ENCODE results near the gene GRAP2. TPM values are rescaled to one million over a fixed set of nuclear protein-coding genes. Genes with fewer than 3 reads are reported as not detected.

Gene GRAP2
- 0.42 TPM in 1 of 2 replicates, not detected in the other for total RNA-seq (2014; rRNA removed; shearing (Covaris generic))
- not detected in 2 replicates for polyA plus RNA-seq (2016; fragmentation: Nextera tagmentation; extraction: Ambion mirVana)
- long read RNA-seq: 0 reads

GRCh38 chr22:39900306-39901227 is at the start of gene GRAP2:
Gene GRAP2, plus strand, starts transcription at chr22:39901084. Its CDS starts 46,023 bp downstream, at chr22:39947107.
- Histone ChIP-seq H3K9me2 (ENCODE audit: insufficient read depth) (0 out of 2 replicates have a peak, but pooled peaks cover 8% of the 10 kb centered on the region), H4K20me1 (replicated peaks; ENCODE audit: insufficient read depth) (no peaks in the 10 kb centered on the region; the same call in 1 of the 2 replicates), H3K4me2 (no peak within 1 kb of the TSS), H3K4me1 (ENCODE audit: insufficient read depth) (no peaks in the 10 kb centered on the region), H3F3A (replicated peaks; ENCODE audit: low read depth) (no peaks in the 10 kb centered on the region), H3K27me3 (ENCODE audit: insufficient read depth) (no peaks in the 10 kb centered on the region), H3K27ac (ENCODE audit: low read depth) (no peak within 1 kb of the TSS), H2AFZ (peak within 1 kb of the TSS; percentile 49; the same call in 1 of the 2 replicates), H3K4me3 (no peak within 1 kb of the TSS), H3K36me3 (ENCODE audit: insufficient read depth) (no peaks in the 10 kb centered on the region), H3K79me2 (replicated peaks; ENCODE audit: insufficient read depth) (no peaks in the 10 kb centered on the region)
- Mint-ChIP-seq H3K4me1 (peaks cover 1% of the 10 kb centered on the region; the same call in 2 of the 3 replicates), H3K27ac (no peak within 1 kb of the TSS), H3K4me3 (no peak within 1 kb of the TSS), H3K27me3 (ENCODE audit: insufficient read depth, low read depth, poor library complexity) (no peaks in the 10 kb centered on the region), H3K36me3 (ENCODE audit: low read depth) (no peaks in the 10 kb centered on the region), H3K9me3 (no peaks in the 10 kb centered on the region)
- ATAC-seq: no peak
- no peak for TF ChIP-seq EZH2 (IDR thresholded peaks at IDR 0.05; ENCODE audit: low read depth, unreplicated experiment)
- no peak for TF ChIP-seq STAT1 (IDR thresholded peaks at IDR 0.05; ENCODE audit: unreplicated experiment)
- no peak for TF ChIP-seq REST (IDR thresholded peaks at IDR 0.05; ENCODE audit: unreplicated experiment)
- TF ChIP-seq, protein P1, sequence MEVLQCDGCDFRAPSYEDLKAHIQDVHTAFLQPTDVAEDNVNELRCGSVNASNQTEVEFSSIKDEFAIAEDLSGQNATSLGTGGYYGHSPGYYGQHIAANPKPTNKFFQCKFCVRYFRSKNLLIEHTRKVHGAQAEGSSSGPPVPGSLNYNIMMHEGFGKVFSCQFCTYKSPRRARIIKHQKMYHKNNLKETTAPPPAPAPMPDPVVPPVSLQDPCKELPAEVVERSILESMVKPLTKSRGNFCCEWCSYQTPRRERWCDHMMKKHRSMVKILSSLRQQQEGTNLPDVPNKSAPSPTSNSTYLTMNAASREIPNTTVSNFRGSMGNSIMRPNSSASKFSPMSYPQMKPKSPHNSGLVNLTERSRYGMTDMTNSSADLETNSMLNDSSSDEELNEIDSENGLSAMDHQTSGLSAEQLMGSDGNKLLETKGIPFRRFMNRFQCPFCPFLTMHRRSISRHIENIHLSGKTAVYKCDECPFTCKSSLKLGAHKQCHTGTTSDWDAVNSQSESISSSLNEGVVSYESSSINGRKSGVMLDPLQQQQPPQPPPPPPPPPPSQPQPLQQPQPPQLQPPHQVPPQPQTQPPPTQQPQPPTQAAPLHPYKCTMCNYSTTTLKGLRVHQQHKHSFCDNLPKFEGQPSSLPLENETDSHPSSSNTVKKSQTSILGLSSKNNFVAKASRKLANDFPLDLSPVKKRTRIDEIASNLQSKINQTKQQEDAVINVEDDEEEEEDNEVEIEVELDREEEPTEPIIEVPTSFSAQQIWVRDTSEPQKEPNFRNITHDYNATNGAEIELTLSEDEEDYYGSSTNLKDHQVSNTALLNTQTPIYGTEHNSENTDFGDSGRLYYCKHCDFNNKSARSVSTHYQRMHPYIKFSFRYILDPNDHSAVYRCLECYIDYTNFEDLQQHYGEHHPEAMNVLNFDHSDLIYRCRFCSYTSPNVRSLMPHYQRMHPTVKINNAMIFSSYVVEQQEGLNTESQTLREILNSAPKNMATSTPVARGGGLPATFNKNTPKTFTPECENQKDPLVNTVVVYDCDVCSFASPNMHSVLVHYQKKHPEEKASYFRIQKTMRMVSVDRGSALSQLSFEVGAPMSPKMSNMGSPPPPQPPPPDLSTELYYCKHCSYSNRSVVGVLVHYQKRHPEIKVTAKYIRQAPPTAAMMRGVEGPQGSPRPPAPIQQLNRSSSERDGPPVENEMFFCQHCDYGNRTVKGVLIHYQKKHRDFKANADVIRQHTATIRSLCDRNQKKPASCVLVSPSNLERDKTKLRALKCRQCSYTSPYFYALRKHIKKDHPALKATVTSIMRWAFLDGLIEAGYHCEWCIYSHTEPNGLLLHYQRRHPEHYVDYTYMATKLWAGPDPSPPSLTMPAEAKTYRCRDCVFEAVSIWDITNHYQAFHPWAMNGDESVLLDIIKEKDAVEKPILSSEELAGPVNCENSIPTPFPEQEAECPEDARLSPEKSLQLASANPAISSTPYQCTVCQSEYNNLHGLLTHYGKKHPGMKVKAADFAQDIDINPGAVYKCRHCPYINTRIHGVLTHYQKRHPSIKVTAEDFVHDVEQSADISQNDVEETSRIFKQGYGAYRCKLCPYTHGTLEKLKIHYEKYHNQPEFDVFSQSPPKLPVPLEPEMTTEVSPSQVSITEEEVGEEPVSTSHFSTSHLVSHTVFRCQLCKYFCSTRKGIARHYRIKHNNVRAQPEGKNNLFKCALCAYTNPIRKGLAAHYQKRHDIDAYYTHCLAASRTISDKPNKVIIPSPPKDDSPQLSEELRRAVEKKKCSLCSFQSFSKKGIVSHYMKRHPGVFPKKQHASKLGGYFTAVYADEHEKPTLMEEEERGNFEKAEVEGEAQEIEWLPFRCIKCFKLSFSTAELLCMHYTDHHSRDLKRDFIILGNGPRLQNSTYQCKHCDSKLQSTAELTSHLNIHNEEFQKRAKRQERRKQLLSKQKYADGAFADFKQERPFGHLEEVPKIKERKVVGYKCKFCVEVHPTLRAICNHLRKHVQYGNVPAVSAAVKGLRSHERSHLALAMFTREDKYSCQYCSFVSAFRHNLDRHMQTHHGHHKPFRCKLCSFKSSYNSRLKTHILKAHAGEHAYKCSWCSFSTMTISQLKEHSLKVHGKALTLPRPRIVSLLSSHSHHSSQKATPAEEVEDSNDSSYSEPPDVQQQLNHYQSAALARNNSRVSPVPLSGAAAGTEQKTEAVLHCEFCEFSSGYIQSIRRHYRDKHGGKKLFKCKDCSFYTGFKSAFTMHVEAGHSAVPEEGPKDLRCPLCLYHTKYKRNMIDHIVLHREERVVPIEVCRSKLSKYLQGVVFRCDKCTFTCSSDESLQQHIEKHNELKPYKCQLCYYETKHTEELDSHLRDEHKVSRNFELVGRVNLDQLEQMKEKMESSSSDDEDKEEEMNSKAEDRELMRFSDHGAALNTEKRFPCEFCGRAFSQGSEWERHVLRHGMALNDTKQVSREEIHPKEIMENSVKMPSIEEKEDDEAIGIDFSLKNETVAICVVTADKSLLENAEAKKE (CRISPR knock-in tag; IDR thresholded peaks at IDR 0.05): no peak
- no peak for TF ChIP-seq POLR2AphosphoS5 (IDR thresholded peaks at IDR 0.05; ENCODE audit: low read depth)
- no peak for TF ChIP-seq CTCF (conservative IDR thresholded peaks at IDR 0.05; ENCODE audit: low read depth in 2 of 2)
- TF ChIP-seq ZNF331 (CRISPR knock-in tag; IDR thresholded peaks at IDR 0.05; ENCODE audit: low read depth): no peak
- TF ChIP-seq ETS1 (IDR thresholded peaks at IDR 0.05): no peak
- TF ChIP-seq JUNB (IDR thresholded peaks at IDR 0.05; ENCODE audit: unreplicated experiment): no peak
- TF ChIP-seq NANOG (IDR thresholded peaks at IDR 0.05; ENCODE audit: borderline replicate concordance): no peak
- no peak for TF ChIP-seq EZH2phosphoT487 (IDR thresholded peaks at IDR 0.05; ENCODE audit: unreplicated experiment)
- TF ChIP-seq CREB1 (CRISPR knock-in tag; IDR thresholded peaks at IDR 0.05; ENCODE audit: low read depth): no peak
- TF ChIP-seq ZNF114 (CRISPR knock-in tag; IDR thresholded peaks at IDR 0.05): no peak
- no peak for DNase-seq (ENCODE audit: low spot score)
